Activated CD8-positive, alpha-beta memory T cell treated with anti-CD3 and anti-CD28 coated beads, Interleukin-2, amount 50 U/mL, for 24 hours (primary cell): ENCODE data around the gene NHLRC3.
"Not testable (repeated sequence)": the region's sequence is repeated elsewhere in the genome, so short reads cannot be mapped to it uniquely, and the experiment has no call there.

Source experiments
- DNase-seq: peaks from one replicate; pipeline ENCODE4 v3.0.0-alpha.2; 2020; ENCODE audit errors: extremely low read depth

NHLRC3 gene

GRCh38 chr13:39037880-39038568, at the start of gene NHLRC3, which contains the start of gene PROSER1:
TSS of gene NHLRC3 (plus strand) at chr13:39038456. CDS start at chr13:39038640, 184 bp downstream.
TSS of gene PROSER1 (minus strand) at chr13:39038089. CDS start at chr13:39037242, 847 bp downstream.
- peak; percentile 66 for DNase-seq

- no peak for DNase-seq
Observed at GRCh38 chr13:38990693-38991092, 47.6 kb upstream of the NHLRC3 start, which contains the start of gene STOML3. TSS of gene STOML3 (minus strand) at chr13:38990831. CDS start at chr13:38990721, 110 bp downstream.

- DNase-seq: no peak
Observed at GRCh38 chr13:38993381-38993780, 44.9 kb upstream of the NHLRC3 start.

GRCh38 chr13:38998739-38999138, 39.5 kb upstream of the NHLRC3 start:
- no peak for DNase-seq

- not testable (repeated sequence) for DNase-seq
Observed at GRCh38 chr13:39006371-39007111, 31.7 kb upstream of the NHLRC3 start.

GRCh38 chr13:39012608-39013007, 25.6 kb upstream of the NHLRC3 start:
- DNase-seq: no peak

GRCh38 chr13:39013462-39013861, 24.8 kb upstream of the NHLRC3 start:
- no peak for DNase-seq

- no peak for DNase-seq
Observed at GRCh38 chr13:39016087-39016486, 22.2 kb upstream of the NHLRC3 start.

GRCh38 chr13:39016787-39017186, 21.5 kb upstream of the NHLRC3 start:
- no peak for DNase-seq

GRCh38 chr13:39020853-39021462, 17.3 kb upstream of the NHLRC3 start:
- DNase-seq: no peak

- no peak for DNase-seq
Observed at GRCh38 chr13:39023316-39023715, 14.9 kb upstream of the NHLRC3 start.

GRCh38 chr13:39023761-39024160, 14.5 kb upstream of the NHLRC3 start:
- DNase-seq: no peak

GRCh38 chr13:39025433-39025839, 12.8 kb upstream of the NHLRC3 start:
- DNase-seq: no peak

GRCh38 chr13:39032150-39032549, 6.1 kb upstream of the NHLRC3 start:
- no peak for DNase-seq

- no peak for DNase-seq
Observed at GRCh38 chr13:39034085-39034484, 4.2 kb upstream of the NHLRC3 start.

GRCh38 chr13:39035204-39035603, 3.1 kb upstream of the NHLRC3 start:
- DNase-seq: no peak

GRCh38 chr13:39035799-39036198, 2.5 kb upstream of the NHLRC3 start:
- no peak for DNase-seq

GRCh38 chr13:39036212-39036611, 2.0 kb upstream of the NHLRC3 start:
- DNase-seq: no peak

GRCh38 chr13:39037410-39037879, 811 bp upstream of the NHLRC3 start:
- no peak for DNase-seq

GRCh38 chr13:39038569-39039030, 344 bp downstream of the NHLRC3 start:
- peak; percentile 39 for DNase-seq

- no peak for DNase-seq
Observed at GRCh38 chr13:39039041-39039440, 785 bp downstream of the NHLRC3 start.

GRCh38 chr13:39040206-39040605, 1.9 kb downstream of the NHLRC3 start:
- no peak for DNase-seq
